CD4-positive, alpha-beta T cell (primary cell): ENCODE measurements around the gene OSBPL7. TPM values are rescaled to one million over a fixed set of nuclear protein-coding genes. Genes with fewer than 3 reads are reported as not detected.
A peak's percentile ranks its signal among the peaks of the same experiment; 100 is the strongest.

ENCODE experiments used
- ATAC-seq: fragments of 200-7000 bp; cut with Tn5 transposase; one replicate; pipeline ENCODE4 v1.10.0; 2022; ENCODE audit warnings: mild to moderate bottlenecking; ENCODE audit not compliant: poor library complexity
- CTCF ChIA-PET: fragments of 350-600 bp; sonication (Branson Sonifier 250); formaldehyde crosslinking; loops from one replicate; lab custom pipeline; 2021; ENCODE audit warnings: antibody characterized with exemption, inconsistent platforms; lab: Charles Lee
- POLR2A ChIA-PET: fragments of 350-600 bp; sonication (Branson Sonifier 250); formaldehyde crosslinking; loops from one replicate; lab custom pipeline; 2021; ENCODE audit warnings: antibody characterized with exemption, inconsistent platforms; lab: Charles Lee
- DNase-seq, 14 experiments: peaks; one replicate each; pipeline ENCODE4 v3.0.0-alpha.2; 2013 to 2020; ENCODE audit warnings: mixed read lengths in 2 of 14
- H3K27ac ChIP-seq, 2 donors: one replicate each; pipeline versions ENCODE4 v1.5.1 to v1.7.0; 2013; ENCODE audit warnings: low read length in 2 of 2, low read depth in 1 of 2, mild to moderate bottlenecking in 1 of 2
- H3K27me3 ChIP-seq, 2 experiments: 1 replicate in 1 of 2; 2 replicates in 1 of 2; pipeline versions ENCODE4 v1.6.1 to v1.7.0; 2013; ENCODE audit warnings: low read length in 2 of 2, control low read depth in 1 of 2, mild to moderate bottlenecking in 1 of 2, moderate library complexity in 1 of 2; ENCODE audit not compliant: insufficient read depth in 2 of 2, control insufficient read depth in 1 of 2
- H3K36me3 ChIP-seq: one replicate; pipeline ENCODE4 v1.6.1; 2013; ENCODE audit warnings: low read length, control low read depth; ENCODE audit not compliant: insufficient read depth
- H3K4me1 ChIP-seq: one replicate; pipeline ENCODE4 v1.6.1; 2013; ENCODE audit warnings: low read length, control low read depth; ENCODE audit not compliant: insufficient read depth
- H3K4me3 ChIP-seq: one replicate; pipeline ENCODE4 v1.5.1; 2013; ENCODE audit warnings: mild to moderate bottlenecking, low read length, moderate library complexity
- H3K9me3 ChIP-seq, 2 experiments: 1 replicate in 1 of 2; 2 replicates in 1 of 2; pipeline versions ENCODE4 v1.6.1 to v1.7.0; 2013; ENCODE audit warnings: low read length in 2 of 2, mild to moderate bottlenecking in 2 of 2, control low read depth in 1 of 2, moderate library complexity in 1 of 2; ENCODE audit not compliant: control insufficient read depth in 1 of 2, insufficient read depth in 1 of 2
- H3K27ac Mint-ChIP-seq: one replicate; pipeline ENCODE4 v1.8.0; 2020; ENCODE audit warnings: mixed read lengths
- H3K27me3 Mint-ChIP-seq: one replicate; pipeline ENCODE4 v1.8.0; 2021; ENCODE audit warnings: mixed read lengths
- H3K36me3 Mint-ChIP-seq: one replicate; pipeline ENCODE4 v1.8.0; 2021; ENCODE audit warnings: low read depth, mixed read lengths
- H3K4me1 Mint-ChIP-seq: one replicate; pipeline ENCODE4 v1.8.0; 2021; ENCODE audit warnings: low read depth, mixed read lengths
- H3K4me3 Mint-ChIP-seq: one replicate; pipeline ENCODE4 v1.8.0; 2020; ENCODE audit warnings: mild to moderate bottlenecking, mixed read lengths
- H3K9me3 Mint-ChIP-seq: one replicate; pipeline ENCODE4 v1.8.0; 2020; ENCODE audit warnings: mixed read lengths
- CTCF ChIP-seq: fragments of 200-600 bp; IDR thresholded peaks from one replicate; pipeline ENCODE4 v1.8.0; 2022; ENCODE audit warnings: antibody characterized with exemption, mild to moderate bottlenecking
- intact Hi-C, 2 experiments: fragments of 100-400 bp; cut with DNase I in 1 of 2; cut with micrococcal nuclease in 1 of 2; formaldehyde crosslinking; loops; one replicate each; pipeline versions ENCODE4 v1.15.1 to v1.9.0; 2023 to 2025; cut with DNase I, micrococcal nuclease
- total RNA-seq, 174 experiments: library from RNA in 2 of 174; stranded (reverse) in 2 of 174; gene quantifications; one replicate each; pipeline ENCODE4 v1.2.3 and lab custom pipeline; 2021 to 2026

The OSBPL7 gene
- total RNA-seq, 2 experiments from 2014 or later = 30.1 to 30.8 TPM

GRCh38 chr17:47840001-47840741 is 18.6 kb upstream of the OSBPL7 start:
- Histone ChIP-seq H3K27me3 (peaks cover 10 to 11% of the 10 kb centered on the region in 2 experiments), H3K36me3 (peaks cover 19% of the 10 kb centered on the region), H3K4me1 (peaks cover 46% of the 10 kb centered on the region), H3K27ac (no peak overlapping the region), H3K4me3 (peak overlapping the region; percentile 73), H3K9me3 (no peaks in the 10 kb centered on the region)
- H3K4me1 Mint-ChIP-seq = peaks cover 34% of the 10 kb centered on the region
- no peak for TF ChIP-seq CTCF
- CTCF ChIA-PET = interaction anchor here (0.9 to 2.4 kb wide), 6 partner anchors 9 to 131 kb away, joined by 6 to 66 read pairs (median 14); partner anchors contain the start of genes CDK5RAP3, LRRC46, MRPL10 and OSBPL7
- intact Hi-C loops = loop anchor here (2.0 to 10.0 kb wide), 3 partner anchors 131 to 775 kb away; partner anchors contain the start of genes CDK5RAP3 (in 1 of the 2), HOXB7 (in 1 of the 2) and HOXB8 (in 1 of the 2)
- ATAC-seq (no peak), DNase-seq (no peak)
- H3K4me3 Mint-ChIP-seq = peak overlapping the region; percentile 94
- H3K9me3 Mint-ChIP-seq = no peaks in the 10 kb centered on the region
- H3K27me3 Mint-ChIP-seq = peaks cover 15% of the 10 kb centered on the region
- POLR2A ChIA-PET = interaction anchor here (0.8 to 4.6 kb wide), 8 partner anchors 8 to 131 kb away, joined by 4 to 46 read pairs (median 6); partner anchors contain the start of genes CDK5RAP3, LRRC46, MRPL10 and OSBPL7
- H3K27ac Mint-ChIP-seq = no peak overlapping the region
- H3K36me3 Mint-ChIP-seq = no peaks in the 10 kb centered on the region

- Histone ChIP-seq H3K27ac (no peak overlapping the region), H3K9me3 (no peaks in the 10 kb centered on the region), H3K36me3 (peaks cover 19% of the 10 kb centered on the region), H3K27me3 (peaks cover 0 to 2% of the 10 kb centered on the region in 2 experiments), H3K4me3 (no peak overlapping the region), H3K4me1 (peaks cover 57% of the 10 kb centered on the region)
- intact Hi-C loops = loop anchor here in 1 of 2 experiments (10.0 kb wide), 1 partner anchor 266 kb away; the partner anchor contains the start of genes CBX1 and SNX11
- DNase-seq (no peak), ATAC-seq (no peak)
- Mint-ChIP-seq H3K27ac (no peak overlapping the region), H3K4me3 (peak overlapping the region; percentile 48), H3K36me3 (no peaks in the 10 kb centered on the region), H3K9me3 (no peaks in the 10 kb centered on the region), H3K4me1 (peaks cover 45% of the 10 kb centered on the region), H3K27me3 (peaks cover 4% of the 10 kb centered on the region)
- ChIA-PET POLR2A (interaction anchor here (3.4 kb wide), 1 partner anchor 7 kb away, joined by 22 read pairs; the partner anchor contains the start of genes LRRC46 and MRPL10), CTCF (no interaction called here)
- TF ChIP-seq CTCF = no peak
Observed at GRCh38 chr17:47839071-47839470, 17.5 kb upstream of the OSBPL7 start.

GRCh38 chr17:47838636-47839035 is 17.0 kb upstream of the OSBPL7 start:
- Mint-ChIP-seq H3K9me3 (no peaks in the 10 kb centered on the region), H3K4me3 (peak overlapping the region; percentile 48), H3K36me3 (no peaks in the 10 kb centered on the region), H3K27me3 (peaks cover 4% of the 10 kb centered on the region), H3K4me1 (peaks cover 49% of the 10 kb centered on the region), H3K27ac (no peak overlapping the region)
- peaks cover 19% of the 10 kb centered on the region for H3K36me3 ChIP-seq
- ATAC-seq (no peak), DNase-seq (no peak)
- intact Hi-C loops = loop anchor here in 1 of 2 experiments (10.0 kb wide), 1 partner anchor 266 kb away; the partner anchor contains the start of genes CBX1 and SNX11
- H3K9me3 ChIP-seq = no peaks in the 10 kb centered on the region
- ChIA-PET POLR2A (interaction anchor here (3.4 kb wide), 1 partner anchor 7 kb away, joined by 22 read pairs; the partner anchor contains the start of genes LRRC46 and MRPL10), CTCF (no interaction called here)
- peaks cover 61% of the 10 kb centered on the region for H3K4me1 ChIP-seq
- TF ChIP-seq CTCF = no peak
- H3K27me3 ChIP-seq = no peaks in the 10 kb centered on the region
- H3K27ac ChIP-seq = no peak overlapping the region
- no peak overlapping the region for H3K4me3 ChIP-seq
